Measurements from ENCODE around the gene ZNF496.

ZNF496 gene

DNA sequence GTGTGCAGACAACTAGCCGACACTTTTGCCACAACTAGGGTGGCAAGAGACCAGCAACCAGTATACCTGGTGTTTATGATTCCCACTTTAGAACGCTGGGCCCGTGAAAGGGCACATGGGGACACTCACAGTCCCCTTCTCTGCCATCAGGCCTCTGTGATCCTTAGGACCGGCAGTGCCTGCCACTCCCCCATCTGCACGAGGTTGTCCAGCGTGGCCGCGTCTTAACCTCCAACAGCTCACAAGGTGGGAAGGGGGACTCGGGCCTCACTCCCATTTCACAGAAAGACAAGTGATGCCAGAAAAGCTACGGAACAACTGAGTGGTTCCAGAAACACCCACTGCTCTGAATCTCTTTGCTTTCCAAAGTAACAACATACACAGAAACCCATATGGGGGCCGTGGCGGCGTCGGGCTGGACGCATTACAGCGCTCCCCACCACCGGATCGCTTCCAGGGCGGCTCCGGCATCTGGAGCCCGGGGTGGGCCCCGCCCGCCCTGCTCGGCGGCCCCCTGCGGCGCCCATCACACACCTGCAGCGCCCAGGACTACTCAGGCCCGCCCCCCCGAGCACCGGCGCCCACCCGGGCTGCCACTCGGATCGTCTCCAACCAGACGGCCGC lies 1.0 kb downstream of the ZNF496 start:
- no peak for DNase-seq (ENCODE audit: low read depth in 2 of 3, low spot score in 1 of 3)

DNA sequence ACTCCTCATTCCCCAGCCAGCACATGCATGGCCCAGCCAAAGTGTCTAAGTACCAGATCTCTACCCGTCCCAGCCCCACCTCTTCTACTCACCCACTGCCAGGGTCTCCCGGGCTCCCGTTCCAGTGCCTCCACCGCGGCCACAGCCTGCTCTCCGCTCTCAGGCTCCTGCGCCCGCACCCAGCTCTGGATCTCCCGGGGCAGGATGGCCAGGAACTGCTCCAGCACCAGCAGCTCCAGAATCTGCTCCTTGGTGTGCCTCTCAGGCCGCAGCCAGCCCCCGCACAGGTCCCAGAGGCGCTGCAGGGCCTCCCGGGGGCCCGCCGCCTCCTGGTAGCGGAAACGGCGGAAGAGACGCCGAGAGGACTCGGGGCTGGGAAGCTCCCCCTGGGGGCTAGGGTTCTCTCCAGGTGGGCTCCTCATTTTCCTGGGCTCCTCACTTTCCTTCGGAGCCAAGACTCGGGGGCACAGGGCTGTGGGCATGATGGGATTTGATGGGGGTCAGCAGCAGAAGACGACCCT lies 2.5 kb downstream of the ZNF496 start:
- DNase-seq (ENCODE audit: low read depth in 2 of 3, low spot score in 1 of 3), result no peak

DNA sequence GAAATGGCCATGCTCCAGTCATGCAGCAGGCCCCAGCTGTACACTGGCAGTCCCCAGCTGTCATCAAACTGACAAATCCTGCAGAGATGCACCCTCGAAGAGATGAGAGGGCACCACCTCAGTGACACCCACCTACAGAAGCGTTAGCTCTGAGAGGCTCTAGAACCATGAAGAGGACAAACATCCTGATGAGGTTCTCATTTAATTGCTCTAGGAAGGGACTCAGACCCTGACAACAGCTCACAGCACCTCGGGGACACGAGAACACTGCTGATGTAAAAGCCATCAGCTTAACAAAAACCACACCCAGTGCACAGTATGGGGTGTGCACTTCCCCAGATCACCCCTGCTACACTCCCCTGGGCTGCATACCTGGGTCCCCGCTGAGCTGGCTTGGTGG lies 3.4 kb downstream of the ZNF496 start:
- no peak for DNase-seq (ENCODE audit: low read depth in 2 of 3, low spot score in 1 of 3)

DNA sequence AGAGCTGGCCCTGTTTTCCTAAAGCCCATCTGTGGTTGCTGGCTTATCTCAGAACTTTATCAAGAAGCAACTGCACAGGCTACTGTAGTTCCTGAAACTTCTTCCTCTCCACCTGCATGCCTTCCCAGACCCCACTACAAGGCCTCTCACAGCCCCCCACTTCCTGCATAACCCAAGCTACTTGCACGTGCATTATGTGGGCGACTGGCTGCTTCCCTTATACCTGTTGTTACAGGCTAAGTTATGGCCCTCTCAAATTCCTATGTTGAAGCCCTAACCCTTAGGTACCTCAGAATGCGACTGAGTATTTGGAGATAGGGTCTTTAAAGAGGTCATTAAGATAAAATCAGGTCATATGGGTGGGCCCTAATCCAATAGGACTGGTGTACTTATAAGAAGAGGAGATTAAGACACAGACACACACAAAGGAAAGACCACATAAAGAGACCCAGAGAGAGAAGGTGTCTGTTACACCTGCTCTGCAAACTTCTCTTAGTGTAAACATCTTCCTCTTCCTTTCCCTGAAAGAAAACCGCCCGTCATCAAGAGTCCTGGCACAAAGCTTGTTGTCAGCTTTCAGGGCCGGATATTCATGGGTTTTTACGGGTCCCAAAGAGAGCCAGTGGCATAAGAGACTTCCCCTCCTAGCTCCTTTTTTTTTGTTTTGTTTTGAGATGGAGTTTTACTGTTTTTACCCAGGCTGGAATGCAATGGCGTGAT lies 5.1 kb downstream of the ZNF496 start:
- no peak for DNase-seq (ENCODE audit: low read depth in 2 of 3, low spot score in 1 of 3)

DNA sequence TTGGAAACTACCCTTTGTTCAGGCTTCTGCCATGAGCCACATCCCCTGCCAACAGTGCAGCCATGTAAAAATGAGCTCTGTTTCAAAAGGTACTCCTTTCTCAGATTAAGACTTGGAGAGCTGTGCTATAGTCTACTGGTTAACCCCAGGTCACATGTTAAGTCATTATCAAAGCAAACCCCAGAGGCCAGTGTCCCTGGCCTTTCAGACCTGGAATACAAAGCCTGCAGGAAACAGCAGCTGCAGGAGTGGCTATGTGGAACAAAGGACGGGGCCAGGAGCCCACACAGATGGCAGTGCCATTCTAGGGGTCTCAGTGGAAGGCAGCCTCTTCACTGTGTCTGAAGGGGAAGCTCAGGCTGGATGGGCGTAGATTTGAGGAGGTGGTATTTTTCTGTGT lies 6.7 kb downstream of the ZNF496 start:
- DNase-seq (ENCODE audit: low read depth in 2 of 3, low spot score in 1 of 3), result no peak

DNA sequence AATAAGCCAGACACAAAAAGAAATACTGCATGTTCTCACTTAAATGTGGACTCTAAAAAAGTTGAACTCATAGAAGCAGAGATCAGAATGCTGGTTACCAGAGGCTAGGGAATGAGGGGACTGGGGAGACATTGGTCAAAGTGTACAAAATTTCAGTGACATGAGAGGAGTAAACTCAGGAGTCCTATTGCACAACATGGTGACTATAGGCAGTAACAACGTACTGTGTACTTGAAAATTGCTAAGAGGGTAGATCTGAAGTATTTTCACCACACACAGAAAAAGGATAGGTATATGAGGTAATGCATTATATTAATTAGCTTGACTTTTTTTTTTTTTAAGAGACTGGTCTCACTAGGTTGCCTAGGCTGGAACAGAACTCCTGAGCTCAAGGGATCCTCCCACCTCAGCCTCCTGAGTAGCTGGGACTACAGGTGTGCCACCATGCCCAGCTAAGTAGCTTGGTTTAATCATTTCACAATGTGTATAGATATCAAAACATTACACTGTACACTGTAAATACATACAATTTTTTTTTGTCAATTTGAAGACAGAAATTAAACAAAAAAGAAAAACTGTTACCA lies 7.4 kb downstream of the ZNF496 start:
- DNase-seq (ENCODE audit: low read depth in 2 of 3, low spot score in 1 of 3), result no peak

DNA sequence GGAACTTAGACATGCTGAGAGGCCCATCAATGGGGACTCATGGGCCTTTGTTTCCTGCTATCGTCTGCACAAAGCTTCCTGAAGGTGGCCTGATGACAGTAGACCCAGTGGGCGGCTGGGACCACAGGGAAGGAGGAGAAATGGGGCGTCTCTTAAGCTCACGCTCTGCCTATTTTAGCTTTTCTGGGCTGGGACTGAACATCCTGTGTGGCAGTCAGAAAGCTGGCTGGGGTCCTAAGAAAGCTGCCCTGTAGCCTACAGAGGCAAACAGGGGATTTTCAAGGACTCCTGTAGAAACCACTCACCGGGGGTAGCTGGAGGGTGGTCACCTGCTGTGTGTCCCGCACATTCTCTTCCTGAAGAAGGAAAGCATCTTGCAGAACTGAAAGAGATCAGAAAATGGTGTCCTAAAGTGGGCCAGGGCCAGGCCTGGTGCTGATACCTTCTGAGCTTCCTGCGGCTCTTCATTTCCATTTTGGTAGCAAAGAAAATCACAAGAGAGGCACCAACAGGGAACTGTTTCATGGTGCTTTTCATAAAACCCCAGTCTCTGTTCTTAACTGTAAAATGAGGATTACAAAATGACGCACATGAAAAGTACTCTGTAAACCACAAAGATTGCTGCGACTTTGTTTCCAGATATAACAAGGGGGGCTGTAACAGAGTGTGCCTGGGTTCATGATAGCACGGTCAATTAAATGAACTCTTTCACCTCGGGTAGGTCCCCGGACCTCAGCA lies 8.6 kb downstream of the ZNF496 start:
- DNase-seq (ENCODE audit: low read depth in 2 of 3, low spot score in 1 of 3), result no peak

DNA sequence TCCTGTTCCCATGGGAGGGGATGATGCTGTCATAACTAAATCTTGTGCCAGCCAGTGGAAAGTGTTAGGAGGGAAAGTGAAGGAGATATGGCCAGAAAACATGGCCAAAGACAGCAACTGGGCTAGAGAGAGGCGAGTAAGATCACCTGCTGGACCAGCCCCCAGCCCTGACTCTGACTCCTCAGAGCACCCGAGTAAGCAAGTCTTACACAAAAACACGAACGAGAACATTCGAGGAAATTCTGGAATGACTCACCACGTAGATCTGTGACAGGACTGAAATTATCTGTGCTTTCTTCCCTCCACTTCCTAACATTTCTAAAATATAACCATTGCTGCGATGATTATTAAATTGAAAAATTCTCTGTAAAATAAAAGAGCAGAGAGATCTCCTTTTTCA lies 9.2 kb downstream of the ZNF496 start:
- no peak for DNase-seq (ENCODE audit: low read depth in 2 of 3, low spot score in 1 of 3)

DNA sequence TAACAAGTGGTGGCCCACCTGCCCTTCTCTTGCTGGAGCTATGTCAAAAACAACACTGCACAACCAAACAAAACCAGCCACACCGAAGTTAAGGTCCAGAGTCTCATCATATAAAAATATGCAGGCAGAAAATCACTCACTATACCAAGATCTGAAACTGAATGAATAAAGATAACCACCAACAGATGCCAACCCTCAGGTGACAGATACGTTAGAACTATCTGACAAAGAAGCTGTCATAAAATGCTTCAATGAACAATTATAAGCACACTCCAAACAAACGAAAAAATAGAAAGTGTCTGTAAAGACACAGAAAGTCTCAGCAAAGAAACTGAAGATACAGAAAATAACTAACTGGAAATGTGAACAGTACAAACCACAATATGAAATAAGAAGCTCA lies 14.0 kb downstream of the ZNF496 start:
- no peak for DNase-seq (ENCODE audit: low read depth in 2 of 3, low spot score in 1 of 3)

DNA sequence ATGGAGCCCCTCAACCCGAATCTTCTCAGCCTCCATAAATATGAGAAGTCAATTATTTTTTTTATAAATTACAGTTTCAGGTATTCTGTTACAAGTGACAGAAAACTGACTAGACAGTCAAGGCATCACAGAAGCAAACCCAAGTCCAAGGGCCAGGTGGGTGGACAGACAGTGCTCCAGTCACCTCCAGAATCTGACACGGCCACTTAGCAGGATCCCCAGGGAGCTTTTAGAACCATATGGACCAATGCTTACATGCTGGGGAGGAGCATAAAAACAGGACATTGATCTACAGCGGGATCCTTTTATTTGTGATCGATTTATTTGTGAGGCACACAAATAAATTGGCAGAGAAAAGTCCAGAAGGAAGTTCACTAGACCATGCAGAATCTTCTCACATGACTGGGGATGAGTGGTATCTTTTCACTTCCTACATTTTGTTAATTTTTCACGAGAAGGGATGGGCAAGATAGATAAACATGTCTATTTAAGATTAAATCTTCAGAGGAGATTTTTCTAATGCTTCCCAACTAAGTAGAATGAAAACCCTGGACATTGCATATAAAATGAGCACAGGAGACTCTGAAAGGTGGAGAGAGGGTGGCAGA lies 15.0 kb downstream of the ZNF496 start:
- DNase-seq (ENCODE audit: low read depth in 2 of 3, low spot score in 1 of 3), result no peak

DNA sequence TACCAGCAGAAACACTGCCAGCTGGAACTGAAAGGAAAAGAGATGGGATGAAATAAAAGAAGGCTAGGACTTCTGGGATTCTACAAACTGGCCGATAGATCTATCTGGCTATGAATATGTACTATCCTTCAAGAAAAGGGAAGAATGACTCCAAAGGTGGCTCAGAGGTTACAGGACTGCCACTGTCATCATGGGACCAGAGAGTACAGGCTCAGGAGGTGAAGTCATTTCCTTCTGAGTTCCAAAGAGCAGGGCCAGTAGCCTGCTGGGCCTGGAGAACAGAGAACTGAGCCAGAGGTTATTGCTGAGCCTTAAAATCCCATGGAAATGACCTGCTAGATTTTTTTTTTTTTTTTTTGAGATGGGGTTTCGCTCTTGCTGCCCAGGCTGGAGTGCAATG lies 27.6 kb downstream of the ZNF496 start:
- no peak for DNase-seq (ENCODE audit: low read depth in 2 of 3, low spot score in 1 of 3)

DNA sequence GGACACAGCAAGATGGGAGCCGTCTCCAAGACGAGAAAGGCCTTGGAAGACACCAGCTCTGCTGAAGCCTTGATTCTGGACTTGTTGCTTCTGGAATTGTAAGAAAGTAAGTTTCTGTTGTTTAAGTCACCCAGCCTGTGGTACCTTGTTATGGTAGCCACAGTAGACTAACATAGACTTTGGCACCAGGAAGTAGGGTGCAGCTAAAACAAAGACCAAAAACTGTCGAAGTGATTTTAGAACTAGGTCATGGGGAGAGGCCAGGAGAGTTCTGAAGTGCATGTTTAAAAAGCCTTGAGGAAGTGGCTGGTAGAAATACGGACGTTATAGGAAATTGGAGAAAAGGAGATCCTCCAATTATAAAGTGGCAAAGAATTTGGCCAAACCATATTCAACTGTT lies 28.5 kb downstream of the ZNF496 start:
- no peak for DNase-seq (ENCODE audit: low read depth in 2 of 3, low spot score in 1 of 3)

DNA sequence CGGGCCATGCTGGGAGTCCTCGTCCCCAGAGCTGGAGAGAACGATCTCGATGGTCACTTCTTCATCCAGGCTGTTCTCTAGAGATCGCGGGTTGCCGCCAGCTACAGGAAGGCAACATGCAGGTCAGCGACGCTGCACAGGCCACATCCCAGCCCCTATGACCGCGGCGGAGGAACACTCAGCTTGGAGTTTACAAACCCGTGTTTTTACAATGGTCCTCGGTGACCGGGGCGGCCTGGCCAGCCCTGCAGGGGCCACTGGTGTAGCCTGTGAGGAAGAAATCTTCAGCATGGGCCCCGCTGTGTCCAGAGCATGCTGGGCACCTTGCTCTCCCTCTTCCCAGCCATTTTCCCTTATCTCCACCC lies 30.5 kb downstream of the ZNF496 start:
- DNase-seq (ENCODE audit: low read depth in 2 of 3, low spot score in 1 of 3), result no peak

DNA sequence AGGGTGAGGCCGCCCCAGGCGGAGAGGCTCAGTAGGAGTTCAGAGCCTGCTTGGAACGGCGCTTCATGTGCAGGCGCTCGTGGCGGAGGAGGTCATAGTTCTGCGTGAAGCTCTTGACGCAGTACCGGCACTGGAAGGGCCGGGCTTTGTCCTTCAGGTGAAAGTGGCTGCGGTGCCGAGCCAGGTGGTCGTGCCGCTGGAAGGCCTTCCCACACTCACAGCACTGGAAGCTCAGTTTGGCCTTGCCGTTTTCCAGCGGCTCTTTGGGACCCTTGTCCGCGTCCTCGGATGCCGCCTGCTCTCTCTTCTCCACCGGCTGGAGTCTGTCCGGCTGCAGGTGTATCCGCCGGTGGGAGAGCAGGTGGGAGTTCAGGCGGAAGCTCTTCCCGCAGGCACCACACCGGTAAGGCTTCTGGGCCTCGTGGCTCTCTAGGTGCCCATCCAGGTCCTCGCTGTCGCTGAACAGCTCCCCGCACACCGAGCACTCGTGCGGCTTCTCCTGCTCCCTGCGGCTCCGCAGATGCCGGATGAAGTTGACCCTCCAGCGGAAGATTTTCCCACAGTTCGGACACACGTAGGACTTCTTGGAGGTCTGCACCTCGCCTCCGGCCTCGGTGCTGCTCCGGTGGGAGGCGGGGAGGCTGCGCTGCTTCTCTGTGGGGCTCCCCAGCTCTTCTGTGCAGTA lies 31.0 kb downstream of the ZNF496 start:
- no peak for DNase-seq (ENCODE audit: low read depth in 2 of 3, low spot score in 1 of 3)

DNA sequence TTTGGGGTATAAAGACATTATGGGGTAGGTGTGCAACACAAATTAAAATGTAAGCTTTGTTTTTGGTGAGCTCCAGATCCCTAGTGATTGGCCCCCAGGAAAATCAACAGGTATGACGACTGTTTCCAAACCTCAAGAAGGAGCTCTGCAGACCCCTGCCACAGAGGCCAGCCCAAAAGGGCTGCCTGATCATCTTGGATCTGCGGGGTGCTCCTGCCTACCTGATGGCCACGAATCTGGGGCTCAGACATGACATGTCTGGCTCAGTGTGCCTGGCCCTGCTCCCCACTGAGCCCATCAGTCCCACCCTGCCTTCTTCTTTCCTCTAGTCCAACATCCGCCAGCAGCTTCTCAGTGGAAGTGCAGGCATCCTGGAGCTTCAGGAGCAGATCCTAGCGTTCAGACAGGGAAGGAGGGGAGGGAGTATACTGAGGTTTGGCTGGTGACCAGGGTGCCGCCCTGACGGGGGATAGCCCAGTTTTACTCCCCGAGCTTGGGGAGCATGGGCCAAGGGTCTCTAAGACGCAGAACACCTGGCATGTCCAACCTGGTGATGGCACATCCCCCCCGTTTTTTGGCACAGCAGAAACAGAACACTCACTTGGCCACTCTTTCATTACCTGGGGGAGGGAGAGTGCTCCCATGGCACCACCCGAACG lies 31.8 kb downstream of the ZNF496 start:
- DNase-seq (ENCODE audit: low read depth in 2 of 3, low spot score in 1 of 3), result no peak

DNA sequence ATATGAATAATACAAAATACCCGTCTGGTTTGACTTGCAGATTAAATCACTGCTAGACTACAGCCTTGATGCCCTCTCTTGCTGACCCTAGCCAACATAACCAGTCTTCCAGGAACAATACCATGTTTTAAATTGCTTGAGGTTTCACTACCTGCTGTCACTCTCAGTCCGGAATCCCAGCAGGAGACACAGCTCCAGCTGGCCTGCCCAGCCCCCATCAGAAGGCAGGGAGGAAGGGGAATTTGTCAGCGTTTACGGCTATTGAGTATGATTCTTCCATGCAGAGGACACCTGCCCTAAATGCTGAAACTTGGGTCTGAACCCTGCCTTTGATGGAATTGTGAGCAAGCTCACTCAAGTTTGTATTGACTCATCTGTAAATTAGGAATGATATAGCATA lies 33.0 kb downstream of the ZNF496 start:
- DNase-seq (ENCODE audit: low read depth in 2 of 3, low spot score in 1 of 3), result no peak

DNA sequence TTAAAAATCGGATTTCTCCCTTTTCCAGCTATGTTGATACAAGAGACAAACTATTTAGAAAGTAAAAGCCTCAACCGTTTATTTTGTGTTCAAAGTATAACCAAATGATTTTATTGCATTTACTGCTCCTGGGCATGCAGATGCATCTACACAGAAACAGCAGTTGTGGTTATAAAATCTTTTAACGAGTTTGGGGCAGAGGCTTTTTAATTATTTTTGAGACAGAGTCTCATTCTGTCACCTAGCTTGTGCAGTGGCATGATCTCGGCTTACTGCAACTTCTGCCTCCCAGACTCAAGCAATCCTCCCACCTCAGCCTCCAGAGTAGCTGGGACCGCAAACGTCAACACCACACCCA lies 33.6 kb downstream of the ZNF496 start:
- DNase-seq (ENCODE audit: low read depth in 2 of 3, low spot score in 1 of 3), result no peak

DNA sequence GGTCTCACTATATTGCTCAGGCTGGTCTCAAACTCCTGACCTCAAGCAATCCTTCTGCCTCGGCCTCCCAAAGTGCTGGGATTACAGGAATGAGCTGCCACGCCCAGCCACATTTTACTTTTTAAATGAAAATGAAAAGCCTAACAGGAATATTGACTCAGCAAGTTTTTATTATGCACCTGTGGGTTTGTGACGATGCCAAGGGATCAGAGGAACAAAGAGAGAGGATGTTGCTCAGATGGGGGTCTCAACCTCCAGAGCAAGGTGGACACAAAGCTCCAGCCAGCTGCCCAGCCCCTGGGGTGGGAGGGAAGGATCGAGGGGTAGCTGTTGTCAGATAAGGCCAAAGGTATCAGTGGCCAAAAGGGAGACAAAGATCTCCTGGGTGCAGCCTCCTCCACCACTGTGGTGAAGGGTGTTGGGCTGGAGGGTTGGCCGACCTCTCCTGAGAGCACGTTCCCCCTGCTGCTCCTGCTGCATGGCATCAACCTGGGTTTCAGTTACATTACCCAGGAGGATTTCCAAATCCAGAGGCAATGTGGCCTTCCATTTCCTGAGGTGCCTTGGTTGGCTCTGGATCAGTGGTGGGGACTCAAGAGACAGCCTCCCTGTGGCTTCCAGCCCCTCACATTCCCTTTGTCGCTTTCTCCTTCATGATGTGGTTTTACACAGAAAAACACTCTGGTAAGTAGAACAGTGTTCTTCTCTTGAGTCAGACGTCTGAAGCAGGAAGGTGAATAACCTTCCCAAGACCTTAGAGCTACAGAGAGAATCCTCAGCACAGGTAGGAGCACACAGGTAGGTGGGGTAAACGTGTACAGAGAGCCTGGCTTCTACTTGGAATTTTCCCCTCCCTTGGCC lies 34.2 kb downstream of the ZNF496 start:
- no peak for DNase-seq (ENCODE audit: low read depth in 2 of 3, low spot score in 1 of 3)

DNA sequence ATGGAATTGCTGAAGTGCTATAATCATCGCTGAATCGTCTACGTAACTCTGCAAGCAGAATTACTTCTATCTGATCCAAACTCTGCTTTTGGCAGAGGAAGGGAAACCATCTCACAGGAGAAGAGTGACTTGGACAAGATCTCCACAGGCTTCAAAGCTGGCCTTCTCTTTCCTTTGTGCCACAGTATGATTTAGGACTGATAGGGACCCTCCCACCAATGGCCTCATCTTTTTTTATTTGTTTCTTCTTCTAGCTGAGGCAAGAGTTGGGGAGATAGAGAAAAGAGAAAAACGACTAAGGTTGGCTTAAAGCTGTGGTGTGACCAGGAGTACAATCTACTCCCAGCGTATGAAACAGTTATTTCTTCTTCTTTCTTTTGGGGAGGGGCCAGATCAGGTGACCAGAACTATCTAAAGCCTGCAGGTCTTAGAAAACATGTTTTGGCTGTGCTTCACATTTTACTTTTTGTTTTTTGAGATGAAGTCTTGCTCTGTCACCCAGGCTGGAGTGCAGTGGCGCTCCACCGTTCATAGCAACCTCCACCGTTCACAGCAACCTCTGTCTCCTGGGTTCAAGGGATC lies 35.0 kb downstream of the ZNF496 start:
- no peak for DNase-seq (ENCODE audit: low read depth in 2 of 3, low spot score in 1 of 3)
